ENCODE data around the gene DNASE1L1.

The DNASE1L1 gene

GRCh38 chrX:154354516-154354915, 54.5 kb downstream of the DNASE1L1 start:
- no peak for TF ChIP-seq CTCF (IDR thresholded peaks at IDR 0.05)

- no peak for TF ChIP-seq CTCF (IDR thresholded peaks at IDR 0.05)
Measured at GRCh38 chrX:154354013-154354412, 55.0 kb downstream of the DNASE1L1 start.

- TF ChIP-seq CTCF (IDR thresholded peaks at IDR 0.05), result no peak
Measured at GRCh38 chrX:154353172-154353843, 55.7 kb downstream of the DNASE1L1 start.

GRCh38 chrX:154352466-154352865, 56.6 kb downstream of the DNASE1L1 start:
- TF ChIP-seq CTCF (IDR thresholded peaks at IDR 0.05), result no peak

GRCh38 chrX:154352012-154352401, 57.0 kb downstream of the DNASE1L1 start:
- TF ChIP-seq CTCF (IDR thresholded peaks at IDR 0.05), result no peak
